H1 (cell line): Measurements from ENCODE around the gene DEPDC4. TPM values are rescaled to one million over a fixed set of nuclear protein-coding genes. Genes with fewer than 3 reads are reported as not detected.

Experiments used
- SIRT6 ChIP-seq: IDR thresholded peaks from one replicate; pipeline ENCODE4 v1.7.1; 2012; ENCODE audit warnings: low read length, inconsistent platforms
- SIX5 ChIP-seq: IDR thresholded peaks from 2 replicates; pipeline ENCODE4 v1.6.1; 2011; ENCODE audit warnings: mild to moderate bottlenecking, low read depth, low read length
- polyA plus RNA-seq, 7 experiments: library from polyadenylated mRNA; depleted of rRNA in 3 of 7; stranded (reverse) in 5 of 7; unstranded in 2 of 7; fragments of >200 nt in 5 of 7; fragments of 200-250 nt in 2 of 7; gene quantifications; 1 replicate in 5 of 7; 2 replicates in 1 of 7; 4 replicates in 1 of 7; pipeline versions ENCODE4 v1.2.1 to v1.2.3, GENCODE V29; 2011 to 2013; ENCODE audit warnings: missing spikeins in 2 of 7, mixed read lengths in 2 of 7
- total RNA-seq: library from RNA; stranded (reverse); fragmentation: NEBNext Ultra II Directional; extraction: Animal tissue kit (Norgen Biotek cat#: 25700); gene quantifications from 2 replicates; pipeline ENCODE4 v1.2.1, GENCODE V29; 2021

The DEPDC4 gene
- total and polyA plus RNA-seq, 2 of the 8 experiments (the other 6 are each of a cell fraction or from before 2014, with no cell fraction given): 0.80 to 3.8 TPM

DNA sequence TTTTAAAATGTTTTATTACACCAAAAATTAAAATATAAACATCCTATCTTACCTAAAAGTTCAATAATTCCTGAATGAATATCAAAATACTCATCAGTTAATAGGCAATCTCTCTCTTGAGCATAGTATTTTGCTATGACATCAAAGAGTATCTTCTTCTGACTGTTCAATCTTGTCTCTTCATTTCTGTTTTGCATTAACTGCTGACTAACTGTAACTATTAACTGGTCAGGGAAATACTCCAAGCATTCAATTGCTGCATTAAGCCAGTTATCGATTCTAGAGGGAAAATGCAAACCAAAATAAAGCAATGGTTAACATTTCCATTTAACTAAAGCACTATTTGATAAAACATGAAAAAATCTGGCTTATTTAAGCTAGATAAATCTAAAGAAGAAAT lies 13.4 kb downstream of the DEPDC4 start (continued):
- TF ChIP-seq SIX5 (no peak), SIRT6 (no peak)
